Measurements from ENCODE around the gene MIPOL1.

GRCh38 chr14:37470251-37470650 is 272.5 kb downstream of the MIPOL1 start:
- no peak for TF ChIP-seq POLR2A (IDR thresholded peaks at IDR 0.05)
- no peak for TF ChIP-seq CTCF (IDR thresholded peaks at IDR 0.05)
